ENCODE measurements around the gene ADGRG3. TPM values are rescaled to one million over a fixed set of nuclear protein-coding genes. Genes with fewer than 3 reads are reported as not detected.

Gene ADGRG3
- total and polyA plus RNA-seq, 9 of the 15 experiments (the other 6 are each of a cell fraction or from before 2014, with no cell fraction given), result 0.09 to 0.52 (median 0.14) TPM; not detected in 3

DNA sequence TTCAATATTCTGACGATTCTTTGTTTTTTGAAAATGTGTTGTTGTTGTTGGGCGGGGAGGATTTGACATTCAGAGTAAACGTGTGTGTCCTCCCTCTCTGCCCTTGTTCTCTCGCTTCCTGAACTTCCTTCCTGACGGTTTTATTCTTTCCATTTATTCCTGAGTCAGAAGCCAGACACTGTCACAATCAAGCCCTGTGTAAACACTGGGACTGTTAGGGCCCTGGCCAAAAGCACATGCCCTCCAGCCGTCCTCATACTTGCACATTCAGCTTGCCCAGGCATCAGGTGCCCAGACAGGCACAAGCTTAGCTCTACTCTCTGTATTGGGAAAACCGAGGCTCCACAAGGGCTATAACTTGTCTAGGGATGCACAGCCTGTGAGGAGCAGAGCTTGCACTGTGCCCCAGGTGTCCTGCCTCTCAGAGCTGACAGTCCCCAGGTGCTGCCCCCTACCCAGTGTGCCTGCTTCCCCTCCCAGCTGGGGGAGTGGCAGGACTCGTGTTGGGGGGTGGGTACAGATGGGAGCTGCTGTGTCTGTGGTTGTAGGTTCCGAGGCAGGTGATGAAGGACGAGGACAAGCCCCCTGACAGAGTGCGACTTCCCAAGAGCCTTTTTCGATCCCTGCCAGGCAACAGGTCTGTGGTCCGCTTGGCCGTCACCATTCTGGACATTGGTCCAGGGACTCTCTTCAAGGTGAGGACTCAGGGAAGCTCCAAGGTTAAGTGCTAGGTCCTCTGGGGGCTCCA is 9.7 kb downstream of the ADGRG3 start:
- DNase-seq (ENCODE audit: extremely low read depth in 1 of 4, low spot score in 3 of 4), result no peak
- H2AFZ ChIP-seq (ENCODE audit: low read depth, low read length), result peak overlapping the region; percentile 29; the same call in 1 of the 2 replicates
- in situ Hi-C loops (cut with MboI), result no loop called here

More for the DNA sequence above, 9.7 kb downstream of the ADGRG3 start:
- Histone ChIP-seq H3K9me1 (ENCODE audit: control insufficient read depth, insufficient read depth, low read length) (no peaks in the 10 kb centered on the region), H3K27me3 (ENCODE audit: control insufficient read depth in 2 of 2, insufficient read depth in 2 of 2, low read length in 2 of 2) (0 out of 5 replicates have a peak, but pooled peaks cover 0 to 5% of the 10 kb centered on the region in 2 experiments), H3K79me2 (ENCODE audit: control insufficient read depth, insufficient read depth, low read length) (no peaks in the 10 kb centered on the region), H3K9ac (ENCODE audit: insufficient read depth in 1 of 2, low read depth in 2 of 2, low read length in 2 of 2) (0 out of 4 replicates have a peak overlapping the region, but pooled peaks of 1 of the 2 experiments have one; percentile 2), H4K20me1 (replicated peaks; ENCODE audit: control insufficient read depth, insufficient read depth, low read length) (no peaks in the 10 kb centered on the region), H3K4me2 (ENCODE audit: insufficient read depth, low read length) (no peak overlapping the region), H3K9me3 (replicated peaks; ENCODE audit: control insufficient read depth, insufficient read depth, low read depth, low read length) (no peaks in the 10 kb centered on the region), H3K27ac (ENCODE audit: extremely low read depth, low read depth, low read length) (no peak overlapping the region), H3K36me3 (ENCODE audit: control insufficient read depth, insufficient read depth, low read length) (no peaks in the 10 kb centered on the region), H3K4me3 (no peak overlapping the region), H3K4me1 (replicated peaks in 1 of 2; ENCODE audit: control insufficient read depth in 2 of 2, insufficient read depth in 2 of 2, low read length in 2 of 2) (peaks cover 18 to 39% of the 10 kb centered on the region in 2 experiments)
- BruUV-seq (replicated peaks), result no TSS peak
- FAIRE-seq (no peak), ATAC-seq (no peak)
- intact Hi-C loops (cut with micrococcal nuclease), result no loop called here
- 45% methylated on average over 14 of the region's 14 CpGs for WGBS (ENCODE audit: insufficient coverage, low coverage, missing lambda C conversion rate)
- CTCF ChIA-PET (ENCODE audit: low intra/inter-chr PET ratio), result no interaction called here
- POLR2A ChIA-PET, result interaction anchor here (0.6 to 2.5 kb wide), 3 partner anchors 8 to 65 kb away, joined by 3 to 8 read pairs (median 3); no protein-coding TSS in a partner anchor
- no peak for TF ChIP-seq MTA1 (IDR thresholded peaks at IDR 0.05; ENCODE audit: borderline replicate concordance)
- no peak for TF ChIP-seq MED1 (CRISPR knock-in tag; IDR thresholded peaks at IDR 0.05; ENCODE audit: borderline replicate concordance)
- TF ChIP-seq, protein P1, sequence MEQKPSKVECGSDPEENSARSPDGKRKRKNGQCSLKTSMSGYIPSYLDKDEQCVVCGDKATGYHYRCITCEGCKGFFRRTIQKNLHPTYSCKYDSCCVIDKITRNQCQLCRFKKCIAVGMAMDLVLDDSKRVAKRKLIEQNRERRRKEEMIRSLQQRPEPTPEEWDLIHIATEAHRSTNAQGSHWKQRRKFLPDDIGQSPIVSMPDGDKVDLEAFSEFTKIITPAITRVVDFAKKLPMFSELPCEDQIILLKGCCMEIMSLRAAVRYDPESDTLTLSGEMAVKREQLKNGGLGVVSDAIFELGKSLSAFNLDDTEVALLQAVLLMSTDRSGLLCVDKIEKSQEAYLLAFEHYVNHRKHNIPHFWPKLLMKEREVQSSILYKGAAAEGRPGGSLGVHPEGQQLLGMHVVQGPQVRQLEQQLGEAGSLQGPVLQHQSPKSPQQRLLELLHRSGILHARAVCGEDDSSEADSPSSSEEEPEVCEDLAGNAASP (IDR thresholded peaks at IDR 0.05), result no peak
- no peak for TF ChIP-seq SNAPC5 (CRISPR knock-in tag; IDR thresholded peaks at IDR 0.05)
- TF ChIP-seq RAD21 (CRISPR knock-in tag; conservative IDR thresholded peaks at IDR 0.05 in 1 of 2, IDR thresholded peaks at IDR 0.05 in 1 of 2), result no peak
- TF ChIP-seq JUND (IDR thresholded peaks at IDR 0.05; ENCODE audit: borderline replicate concordance, low read depth, low read length), result no peak
- TF ChIP-seq JUND (tag; IDR thresholded peaks at IDR 0.05; ENCODE audit: borderline replicate concordance, low read depth, low read length), result no peak
- TF ChIP-seq TAF15 (IDR thresholded peaks at IDR 0.05; ENCODE audit: low read depth, low read length), result no peak
- no peak for TF ChIP-seq STAT6 (CRISPR knock-in tag; IDR thresholded peaks at IDR 0.05)
- no peak for TF ChIP-seq NFATC3 (IDR thresholded peaks at IDR 0.05)
- no peak for TF ChIP-seq ZFP30 (CRISPR knock-in tag; IDR thresholded peaks at IDR 0.05; ENCODE audit: borderline replicate concordance)
- TF ChIP-seq SIN3B (IDR thresholded peaks at IDR 0.05; ENCODE audit: low read depth), result no peak
- TF ChIP-seq MYBL2 (IDR thresholded peaks at IDR 0.05; ENCODE audit: low read depth), result no peak
- no peak for TF ChIP-seq MYBL2 (CRISPR knock-in tag; IDR thresholded peaks at IDR 0.05; ENCODE audit: borderline replicate concordance)
